HG02885 (cell line): ENCODE measurements around the gene MDP1.

Experiments used
- ATAC-seq: cut with Tn5 transposase; IDR thresholded peaks from one replicate; pipeline ENCODE4 v1.9.1; 2021; ENCODE audit warnings: mild to moderate bottlenecking; ENCODE audit not compliant: unreplicated experiment, poor library complexity

The MDP1 gene

GRCh38 chr14:24215495-24216344, at the start of gene MDP1:
Gene MDP1, minus strand, starts transcription at chr14:24216066. Its CDS starts 111 bp downstream, at chr14:24215955.
- ATAC-seq, result peak; percentile 70

GRCh38 chr14:24264298-24264697, 48.4 kb upstream of the MDP1 start:
- no peak for ATAC-seq

- ATAC-seq, result no peak
These were observed 48.0 kb upstream of the MDP1 start for GRCh38 chr14:24263848-24264247.

DNA sequence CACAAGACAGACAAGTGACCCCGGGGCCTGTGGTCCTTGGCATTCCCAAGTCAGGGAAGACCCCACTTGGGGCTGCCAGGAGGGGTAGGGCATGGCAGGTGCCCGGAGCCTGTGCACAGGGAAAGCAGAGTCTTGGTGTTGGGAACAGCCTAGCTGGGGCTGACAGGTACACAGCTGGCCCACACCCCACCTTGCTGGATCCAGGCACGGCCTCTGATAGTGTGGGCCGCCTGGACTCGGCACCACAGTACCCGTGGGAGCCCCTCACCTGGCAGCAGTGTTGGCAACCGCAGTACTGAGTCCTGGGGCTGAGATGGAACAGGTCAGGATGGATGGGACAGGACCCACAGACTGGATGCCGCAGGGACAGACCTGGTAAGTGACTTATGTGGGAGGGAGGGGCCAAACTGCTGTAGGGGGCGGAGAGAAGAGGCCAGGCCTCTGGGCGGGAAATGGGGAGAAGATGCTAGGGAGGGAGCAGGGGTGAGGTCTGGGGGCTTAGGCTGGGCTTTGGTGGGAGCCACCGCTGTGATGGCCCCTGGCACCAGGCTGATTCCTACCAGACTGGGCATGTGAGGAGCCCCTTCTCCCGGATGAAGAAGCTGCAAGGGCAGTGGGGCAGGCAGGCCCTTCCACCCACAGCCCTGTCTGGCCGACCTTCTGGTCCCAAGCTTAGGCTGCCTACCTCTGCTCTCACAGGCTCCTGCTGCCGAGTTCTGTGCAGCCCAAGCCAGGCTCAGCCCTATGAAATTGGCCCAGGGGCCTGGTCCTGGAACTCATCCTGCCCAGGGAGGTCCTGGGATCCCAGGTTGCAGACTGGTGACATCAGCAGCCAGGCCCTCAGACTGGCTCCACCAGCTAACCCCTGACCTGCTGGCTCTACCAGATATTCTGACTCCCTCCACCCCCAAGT, 47.2 kb upstream of the MDP1 start, which contains the start of gene TGM1:
TGM1 (minus strand) TSS at position 357 of the 913 bp plus-strand sequence. CDS start 825 bp downstream, outside the sequence.
- ATAC-seq, result no peak

DNA sequence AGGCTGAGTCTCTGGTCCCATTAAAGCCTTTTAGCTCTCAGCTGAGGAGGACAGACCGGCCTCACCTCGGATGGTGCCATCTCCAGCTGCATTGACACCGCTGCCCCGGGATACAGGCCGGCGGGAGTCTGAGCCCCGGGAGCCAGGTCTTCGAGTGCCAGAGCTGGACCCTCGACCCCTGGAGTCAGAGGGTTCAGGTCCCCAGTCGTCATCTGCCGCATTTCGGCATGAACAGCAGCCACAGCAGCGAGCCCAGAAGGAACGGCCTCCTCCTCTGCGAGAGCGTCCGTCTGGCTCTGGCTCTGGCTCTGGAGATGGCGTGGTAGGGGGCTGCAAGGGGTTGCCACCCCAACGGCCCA, 46.1 kb upstream of the MDP1 start:
- ATAC-seq, result no peak

- no peak for ATAC-seq
These were observed 45.5 kb upstream of the MDP1 start for GRCh38 chr14:24261256-24261968.

DNA sequence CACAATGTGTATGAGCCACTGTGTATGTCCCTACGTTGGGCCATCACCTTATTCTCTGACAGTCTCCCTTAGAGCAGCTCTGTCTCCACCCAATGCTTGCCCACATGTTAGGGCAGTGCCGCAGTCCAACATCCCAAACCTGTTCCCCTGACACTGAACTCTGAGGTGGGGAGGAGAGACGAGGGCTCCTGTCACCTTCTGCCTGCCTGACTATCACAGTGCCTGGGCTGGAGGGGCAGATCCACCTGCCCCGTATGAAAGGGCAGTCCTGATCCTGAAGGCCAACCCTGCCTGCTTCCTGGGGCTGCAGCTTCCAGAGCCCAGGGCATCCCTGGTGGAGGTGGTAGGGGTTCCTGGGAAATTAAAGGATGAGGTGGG, 44.9 kb upstream of the MDP1 start:
- ATAC-seq, result no peak

- ATAC-seq, result no peak
These were observed 44.3 kb upstream of the MDP1 start for GRCh38 chr14:24260026-24260779.

DNA sequence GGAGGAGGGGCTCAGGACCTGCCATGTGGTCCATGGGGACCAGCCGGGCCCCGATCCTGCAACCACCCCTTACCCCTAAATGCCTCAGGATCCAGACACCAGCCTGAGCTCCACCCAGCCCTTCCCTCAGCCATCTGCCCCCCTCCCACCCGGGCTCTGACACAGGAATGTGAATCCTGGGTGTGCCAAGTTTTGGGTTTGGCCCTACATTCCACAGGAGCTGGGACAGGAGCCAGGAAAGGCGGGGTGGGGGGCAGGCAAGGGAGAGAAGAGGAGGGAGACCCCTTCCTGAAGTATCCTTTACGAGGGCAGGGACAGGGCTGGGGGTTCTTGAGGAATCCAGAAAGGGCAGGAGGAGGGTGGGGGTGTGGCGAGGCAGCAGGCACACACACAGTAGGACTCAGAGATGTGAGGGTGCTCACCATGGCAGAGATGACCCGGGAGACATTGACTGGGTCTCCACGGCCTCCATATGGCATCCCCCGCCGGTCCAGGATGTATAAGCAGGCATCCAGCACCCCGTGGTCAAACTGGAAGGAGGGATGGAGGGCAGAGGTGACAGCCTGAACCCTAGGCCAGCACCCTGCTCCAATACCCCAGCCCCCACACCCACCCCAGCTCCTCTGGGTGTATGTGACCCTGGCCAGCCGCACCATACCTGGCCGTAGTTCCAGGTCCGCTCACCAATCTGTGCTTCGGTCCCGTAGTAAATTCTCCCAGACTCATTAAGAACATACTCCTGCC, 43.6 kb upstream of the MDP1 start:
- ATAC-seq, result no peak

GRCh38 chr14:24258548-24259265, 42.8 kb upstream of the MDP1 start:
- ATAC-seq, result no peak

- no peak for ATAC-seq
These were observed 42.3 kb upstream of the MDP1 start for GRCh38 chr14:24258119-24258518.

GRCh38 chr14:24256960-24257359, 41.1 kb upstream of the MDP1 start:
- ATAC-seq, result no peak

DNA sequence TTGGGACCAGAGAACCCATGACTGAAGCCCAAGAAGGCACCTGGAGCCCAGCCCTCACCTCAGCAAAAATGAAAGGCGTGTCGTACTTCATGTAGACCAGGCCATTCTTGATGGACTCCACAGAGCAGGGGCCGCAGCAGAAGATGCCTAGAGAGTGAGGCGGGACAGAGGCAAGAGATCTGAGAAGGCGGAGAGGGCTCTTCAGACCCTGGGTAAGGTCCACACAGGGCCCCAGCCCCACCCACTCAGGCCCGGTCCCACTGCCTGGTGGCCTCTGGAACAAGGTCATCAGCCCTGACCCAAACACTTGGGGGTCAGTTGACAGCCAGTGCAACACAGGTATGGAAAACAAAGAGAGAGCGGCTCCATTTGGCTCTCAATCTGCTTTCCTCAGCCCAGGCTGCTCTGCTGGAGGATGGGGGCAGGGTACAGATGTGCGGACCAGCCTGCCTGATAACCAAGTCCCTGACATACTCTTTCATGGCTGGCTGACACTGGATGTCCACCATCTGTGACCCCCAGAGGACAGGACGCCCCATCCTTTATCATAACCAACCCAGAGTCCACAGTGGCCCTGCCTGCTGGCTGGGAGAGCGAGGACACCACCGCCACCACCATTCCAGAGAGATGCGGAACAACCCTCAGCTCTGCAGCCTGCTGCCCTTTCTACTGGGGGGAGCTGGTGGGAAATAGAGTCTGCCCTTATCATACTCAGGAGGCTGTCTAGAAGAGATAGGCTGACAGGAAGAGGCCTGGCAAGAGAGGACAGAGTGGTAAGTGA, 40.3 kb upstream of the MDP1 start:
- no peak for ATAC-seq

GRCh38 chr14:24255438-24255837, 39.6 kb upstream of the MDP1 start:
- ATAC-seq, result no peak

DNA sequence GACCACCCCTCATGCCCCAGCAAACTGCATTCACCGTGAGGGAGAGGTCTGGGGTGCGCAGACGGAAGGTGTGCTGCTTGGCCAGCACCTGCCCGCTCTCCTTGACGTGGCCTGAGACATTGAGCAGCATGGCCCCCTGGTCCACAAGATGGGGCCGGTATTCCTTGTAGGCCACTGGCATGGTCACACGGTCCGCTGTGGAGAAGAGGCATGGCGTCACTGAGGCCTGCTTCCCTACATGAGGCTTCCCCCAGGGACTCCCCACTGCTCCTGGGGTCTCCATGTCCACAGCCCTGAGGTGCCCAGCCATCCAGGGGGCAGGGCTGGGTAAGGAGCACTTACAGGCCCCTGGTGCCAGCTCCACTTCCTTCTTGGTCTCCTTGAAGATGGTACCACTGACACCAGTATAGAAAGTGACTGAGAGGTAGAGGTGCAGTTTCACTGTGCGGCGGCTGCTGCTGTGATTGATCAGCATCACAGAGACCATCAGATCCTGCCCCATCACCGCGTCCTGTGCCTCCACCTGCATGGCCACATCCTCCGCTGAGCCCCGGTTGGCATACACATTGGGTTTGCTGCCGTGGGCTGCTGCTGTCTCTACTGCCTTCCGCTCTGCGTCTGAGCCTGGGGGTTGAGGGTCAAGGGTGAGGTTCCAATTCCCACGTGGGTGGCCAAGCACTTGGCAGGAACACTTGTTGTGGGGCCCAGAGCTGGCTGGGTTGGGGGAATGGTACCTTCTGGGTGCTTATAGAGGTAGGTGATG, 38.9 kb upstream of the MDP1 start:
- no peak for ATAC-seq

DNA sequence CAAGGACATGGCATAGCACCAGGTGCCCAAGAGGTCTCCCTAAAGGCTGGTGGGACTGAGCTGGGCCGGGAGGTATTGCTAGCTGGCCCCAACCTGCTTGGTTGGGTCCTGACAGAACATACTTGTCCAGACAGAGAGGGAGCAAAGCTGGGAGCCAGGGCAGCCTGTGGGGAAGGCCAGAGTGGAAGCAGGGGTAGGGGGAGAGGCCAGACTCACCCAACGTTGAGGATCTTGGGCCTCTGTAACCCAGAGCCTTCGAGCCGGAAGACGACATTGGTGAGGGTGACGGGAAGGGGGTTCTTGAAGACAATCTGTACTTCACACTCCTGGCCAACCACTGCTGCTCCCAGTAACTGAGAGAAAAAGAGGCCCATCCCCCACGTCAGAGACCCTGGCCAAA, 38.1 kb upstream of the MDP1 start:
- no peak for ATAC-seq
